Renal cortical epithelial cell (primary cell): ENCODE measurements around the gene FAM229B. TPM values are rescaled to one million over a fixed set of nuclear protein-coding genes. Genes with fewer than 3 reads are reported as not detected.
A peak's percentile ranks its signal among the peaks of the same experiment; 100 is the strongest.

Source experiments
- DNase-seq: peaks from one replicate; pipeline ENCODE4 v3.0.0-alpha.2; 2011; ENCODE audit warnings: low read depth
- total RNA-seq: library from RNA; depleted of rRNA; stranded (reverse); fragments of >200 nt; gene quantifications from 2 replicates; pipeline ENCODE4 v1.2.3, GENCODE V29; 2014

FAM229B gene
- total RNA-seq, 1 donor from 2014 or later = 24.1 TPM

DNA sequence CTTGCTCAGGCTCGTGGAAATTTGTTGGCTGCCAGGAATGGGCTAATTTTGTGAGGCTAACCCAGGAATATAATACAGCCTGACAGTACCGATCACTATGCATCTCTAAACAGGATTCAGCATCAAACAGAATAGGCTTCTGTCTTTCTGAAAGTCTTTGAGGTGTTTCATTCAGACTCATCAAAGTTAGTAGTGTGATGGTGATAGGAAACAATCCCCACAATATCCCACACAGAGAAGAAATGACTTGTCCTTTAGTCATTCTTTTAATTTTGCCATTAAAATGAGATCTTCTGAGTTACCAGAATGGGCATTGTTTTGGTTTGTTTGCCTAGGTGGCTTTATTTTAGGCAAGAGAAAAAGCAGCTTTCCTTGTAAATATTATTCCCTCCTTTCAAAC is 54.3 kb downstream of the FAM229B start:
- no peak for DNase-seq

DNA sequence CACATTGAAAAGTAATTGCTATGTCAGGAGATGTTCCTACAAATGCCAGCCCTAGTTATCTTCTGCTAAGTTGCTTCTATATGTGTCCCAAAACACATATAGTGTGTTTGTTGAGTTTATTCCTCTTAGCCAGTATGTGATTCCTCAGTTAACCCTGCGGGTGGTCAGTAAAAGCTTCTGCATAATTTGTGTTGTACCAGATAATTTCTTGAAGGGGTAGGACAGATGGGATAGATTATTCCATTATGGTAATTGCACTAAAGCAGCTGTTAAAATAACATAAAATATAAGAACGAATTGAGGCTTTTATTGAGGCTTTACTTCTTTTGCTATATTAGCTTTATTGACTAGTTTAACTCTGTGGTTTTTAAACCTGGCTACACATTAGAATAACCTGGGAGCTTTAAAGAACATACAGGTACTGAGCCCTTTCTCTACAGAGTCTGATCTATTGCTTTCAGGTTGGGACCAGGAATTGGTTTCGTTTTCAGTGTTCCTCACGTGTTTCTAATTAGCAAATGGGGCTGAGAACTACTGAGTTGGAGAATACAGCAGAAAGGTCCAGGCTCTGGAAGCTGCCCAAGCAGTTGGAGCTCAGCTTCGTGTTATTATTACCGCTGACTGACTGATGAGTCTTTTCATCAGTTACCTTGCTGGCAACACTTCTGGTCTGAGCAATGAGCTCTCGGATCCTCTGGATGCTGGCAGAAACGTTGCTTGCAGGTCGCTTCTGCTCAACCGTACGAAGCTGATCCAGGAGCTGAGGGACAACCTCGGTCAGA is 56.9 kb downstream of the FAM229B start:
- no peak for DNase-seq

DNA sequence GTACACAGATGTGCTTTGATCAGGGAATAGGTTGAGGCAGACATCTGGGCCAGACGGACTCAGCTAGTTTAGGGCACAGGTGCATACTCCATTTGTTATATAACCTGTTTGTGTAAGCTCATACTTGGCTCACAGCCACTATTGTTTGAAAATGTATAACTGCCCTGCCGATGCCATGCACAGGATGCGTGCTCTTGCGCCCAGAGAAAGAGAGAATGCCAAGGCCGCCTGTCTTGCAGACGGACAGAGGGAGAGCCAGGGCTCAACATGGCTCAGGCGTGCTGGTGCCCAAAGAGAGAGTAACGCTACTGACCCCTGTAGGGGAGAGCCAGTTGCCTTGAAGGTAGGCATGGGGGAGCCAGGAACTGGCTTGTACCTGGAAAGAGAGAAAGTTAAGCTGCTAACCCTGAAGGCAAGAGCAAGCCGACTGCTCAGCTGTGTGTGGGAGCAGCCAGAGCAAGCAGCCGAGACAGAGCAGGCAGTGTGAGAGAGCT is 57.7 kb downstream of the FAM229B start:
- no peak for DNase-seq

DNA sequence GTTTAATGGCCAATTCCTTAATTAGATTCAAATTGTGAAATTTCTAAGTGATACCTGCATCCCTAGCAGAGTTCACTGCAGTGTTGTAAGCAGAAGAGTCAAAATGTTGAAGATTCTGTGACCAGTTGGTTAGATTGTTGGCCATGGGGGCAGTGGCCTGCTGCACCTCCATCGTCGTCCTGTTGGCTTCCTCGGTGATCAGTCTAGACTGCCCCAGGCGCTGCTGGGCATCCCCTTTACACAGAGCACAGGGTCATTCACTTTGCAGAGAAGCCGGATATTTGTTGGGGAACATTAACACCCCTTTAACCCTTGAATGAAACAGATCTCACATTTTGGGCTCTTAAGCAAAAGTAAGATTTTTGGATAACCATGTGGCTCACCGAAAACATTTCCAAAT is 60.7 kb downstream of the FAM229B start:
- DNase-seq = no peak

DNA sequence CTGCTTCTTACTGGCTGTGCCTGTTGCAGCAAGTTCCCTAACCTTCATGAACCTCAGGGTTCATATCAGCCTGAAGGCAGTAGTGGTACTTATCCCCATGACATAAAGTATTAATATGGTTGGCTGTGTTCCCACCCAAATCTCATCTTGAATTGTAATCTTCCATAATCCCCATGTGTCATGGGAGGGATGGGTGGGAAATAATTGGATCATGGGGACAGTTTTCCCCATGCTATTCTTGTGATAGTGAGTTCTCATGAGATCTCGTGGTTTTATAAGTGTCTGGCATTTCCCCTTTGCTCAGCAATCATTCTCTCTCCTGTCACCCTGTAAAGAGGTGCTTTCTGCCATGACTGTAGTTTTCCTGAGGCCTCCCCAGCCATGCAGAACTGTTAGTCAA is 61.8 kb downstream of the FAM229B start:
- DNase-seq = peak; percentile 19

DNA sequence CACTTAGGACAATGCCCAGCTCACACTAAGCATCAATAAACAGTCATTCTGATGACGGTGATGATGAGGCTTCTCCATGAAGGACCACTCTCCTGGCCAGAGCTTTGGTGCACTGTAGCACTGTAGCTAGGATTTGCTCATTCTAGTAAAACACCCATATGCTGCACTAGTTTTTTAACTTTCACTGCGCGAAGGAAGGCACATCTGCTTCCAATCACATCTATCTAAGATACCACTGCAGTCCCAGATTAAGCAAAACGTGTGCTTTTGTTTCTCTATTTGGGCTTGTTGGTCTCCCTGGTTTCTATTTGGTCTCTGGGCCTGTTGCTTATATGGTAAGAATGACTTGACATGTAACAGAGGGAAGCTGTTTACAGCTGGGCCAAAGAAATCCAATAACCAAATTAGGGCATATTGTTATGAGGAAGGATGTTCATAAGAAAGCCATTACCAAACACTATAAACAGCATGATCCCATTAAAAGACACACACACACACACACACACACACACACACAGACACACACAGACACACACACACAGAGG is 62.4 kb downstream of the FAM229B start:
- DNase-seq = no peak

DNA sequence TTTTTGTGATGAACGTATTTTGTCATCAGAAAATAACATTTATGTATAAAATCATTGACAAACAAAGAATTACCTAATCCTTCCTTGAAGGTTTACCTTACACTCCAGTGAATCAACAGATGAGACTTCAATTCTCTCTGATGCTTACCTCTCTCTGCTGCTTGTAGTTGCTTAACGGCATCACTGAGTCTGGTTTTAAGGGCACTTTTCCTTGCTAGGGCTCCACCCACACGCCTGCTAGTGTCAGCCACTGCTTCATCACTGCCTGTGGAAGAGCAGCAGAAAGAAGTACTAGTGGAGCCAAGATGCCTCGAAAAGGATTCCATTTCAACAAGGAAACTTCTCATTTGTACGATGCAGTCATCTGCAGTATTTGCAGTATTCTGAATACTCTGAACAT is 63.0 kb downstream of the FAM229B start:
- no peak for DNase-seq

Other genes with a start within 250 kb of the FAM229B start
- gene FYN, start 214.1 kb upstream of the FAM229B start, total RNA-seq = 34.7 and 39.4 TPM in 2 replicates
- 2.1 and 5.4 TPM in 2 replicates for gene CCN6, start 33.5 kb upstream of the FAM229B start, total RNA-seq
- 13.5 and 25.4 TPM in 2 replicates for gene TUBE1, start 109 bp upstream of the FAM229B start, total RNA-seq
- gene LAMA4, start 167.0 kb downstream of the FAM229B start, total RNA-seq = 8.2 and 54.0 TPM in 2 replicates